HG03442 (cell line): ENCODE results near the gene RNF17.

ENCODE experiments used
- ATAC-seq: cut with Tn5 transposase; IDR thresholded peaks from one replicate; pipeline ENCODE4 v1.9.1; 2021; ENCODE audit warnings: mild to moderate bottlenecking, moderate library complexity; ENCODE audit not compliant: unreplicated experiment

Gene RNF17, protein sequence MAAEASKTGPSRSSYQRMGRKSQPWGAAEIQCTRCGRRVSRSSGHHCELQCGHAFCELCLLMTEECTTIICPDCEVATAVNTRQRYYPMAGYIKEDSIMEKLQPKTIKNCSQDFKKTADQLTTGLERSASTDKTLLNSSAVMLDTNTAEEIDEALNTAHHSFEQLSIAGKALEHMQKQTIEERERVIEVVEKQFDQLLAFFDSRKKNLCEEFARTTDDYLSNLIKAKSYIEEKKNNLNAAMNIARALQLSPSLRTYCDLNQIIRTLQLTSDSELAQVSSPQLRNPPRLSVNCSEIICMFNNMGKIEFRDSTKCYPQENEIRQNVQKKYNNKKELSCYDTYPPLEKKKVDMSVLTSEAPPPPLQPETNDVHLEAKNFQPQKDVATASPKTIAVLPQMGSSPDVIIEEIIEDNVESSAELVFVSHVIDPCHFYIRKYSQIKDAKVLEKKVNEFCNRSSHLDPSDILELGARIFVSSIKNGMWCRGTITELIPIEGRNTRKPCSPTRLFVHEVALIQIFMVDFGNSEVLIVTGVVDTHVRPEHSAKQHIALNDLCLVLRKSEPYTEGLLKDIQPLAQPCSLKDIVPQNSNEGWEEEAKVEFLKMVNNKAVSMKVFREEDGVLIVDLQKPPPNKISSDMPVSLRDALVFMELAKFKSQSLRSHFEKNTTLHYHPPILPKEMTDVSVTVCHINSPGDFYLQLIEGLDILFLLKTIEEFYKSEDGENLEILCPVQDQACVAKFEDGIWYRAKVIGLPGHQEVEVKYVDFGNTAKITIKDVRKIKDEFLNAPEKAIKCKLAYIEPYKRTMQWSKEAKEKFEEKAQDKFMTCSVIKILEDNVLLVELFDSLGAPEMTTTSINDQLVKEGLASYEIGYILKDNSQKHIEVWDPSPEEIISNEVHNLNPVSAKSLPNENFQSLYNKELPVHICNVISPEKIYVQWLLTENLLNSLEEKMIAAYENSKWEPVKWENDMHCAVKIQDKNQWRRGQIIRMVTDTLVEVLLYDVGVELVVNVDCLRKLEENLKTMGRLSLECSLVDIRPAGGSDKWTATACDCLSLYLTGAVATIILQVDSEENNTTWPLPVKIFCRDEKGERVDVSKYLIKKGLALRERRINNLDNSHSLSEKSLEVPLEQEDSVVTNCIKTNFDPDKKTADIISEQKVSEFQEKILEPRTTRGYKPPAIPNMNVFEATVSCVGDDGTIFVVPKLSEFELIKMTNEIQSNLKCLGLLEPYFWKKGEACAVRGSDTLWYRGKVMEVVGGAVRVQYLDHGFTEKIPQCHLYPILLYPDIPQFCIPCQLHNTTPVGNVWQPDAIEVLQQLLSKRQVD (N-terminal part only)

DNA sequence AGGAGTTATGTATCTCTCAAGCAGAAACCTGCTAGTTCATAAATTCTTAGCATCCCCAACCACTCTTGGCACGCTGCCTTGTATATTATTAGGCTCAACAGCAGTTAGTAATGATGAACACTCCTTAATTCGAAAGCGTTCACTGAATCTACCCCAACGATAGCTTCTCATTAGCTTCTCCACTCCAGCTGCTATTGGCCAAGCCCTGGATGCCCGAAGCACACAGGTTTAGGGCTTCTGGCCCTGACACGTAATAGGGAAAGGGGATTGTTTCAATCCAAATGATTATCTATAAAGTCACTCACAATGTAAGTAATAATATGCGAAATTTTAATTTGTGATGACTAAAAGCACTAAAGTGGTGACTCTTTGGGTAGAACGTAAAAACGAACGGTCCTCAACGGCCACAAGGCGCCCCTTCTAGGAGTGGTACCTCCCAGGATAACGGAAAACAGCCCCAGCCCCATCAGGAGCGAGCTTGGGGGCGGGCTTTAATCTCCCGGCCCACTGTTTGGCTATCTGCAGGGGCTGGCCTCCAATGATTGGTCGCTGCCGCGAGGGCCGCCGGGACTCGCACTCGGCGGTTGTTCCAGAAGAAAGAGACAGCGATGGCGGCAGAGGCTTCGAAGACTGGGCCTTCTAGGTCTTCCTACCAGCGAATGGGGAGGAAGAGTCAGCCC is at the start of gene RNF17:
Gene RNF17 (plus strand): TSS at position 574 of the 680 bp plus-strand sequence. CDS start 35 bp downstream, at position 609.
- ATAC-seq: no peak

DNA sequence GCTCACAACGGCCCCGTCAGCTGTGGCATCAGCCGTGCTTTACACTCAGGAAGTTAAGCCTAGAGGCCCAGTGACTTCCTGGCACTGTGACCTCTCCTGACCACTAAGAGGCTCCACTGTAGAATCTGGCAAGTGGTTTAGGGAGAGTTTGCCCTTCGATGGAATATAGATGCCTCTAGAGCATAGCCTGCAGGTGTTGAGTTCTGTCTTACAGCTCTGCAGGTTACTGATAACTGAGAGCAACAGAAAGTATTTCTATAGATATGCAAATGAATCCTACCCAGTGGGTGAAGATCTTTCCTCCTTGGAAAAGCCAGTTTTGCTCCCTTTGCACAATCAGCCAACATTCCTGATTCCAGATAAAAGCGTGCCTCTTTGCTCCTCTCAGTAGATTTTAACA is 48.0 kb upstream of the RNF17 start:
- ATAC-seq: no peak

DNA sequence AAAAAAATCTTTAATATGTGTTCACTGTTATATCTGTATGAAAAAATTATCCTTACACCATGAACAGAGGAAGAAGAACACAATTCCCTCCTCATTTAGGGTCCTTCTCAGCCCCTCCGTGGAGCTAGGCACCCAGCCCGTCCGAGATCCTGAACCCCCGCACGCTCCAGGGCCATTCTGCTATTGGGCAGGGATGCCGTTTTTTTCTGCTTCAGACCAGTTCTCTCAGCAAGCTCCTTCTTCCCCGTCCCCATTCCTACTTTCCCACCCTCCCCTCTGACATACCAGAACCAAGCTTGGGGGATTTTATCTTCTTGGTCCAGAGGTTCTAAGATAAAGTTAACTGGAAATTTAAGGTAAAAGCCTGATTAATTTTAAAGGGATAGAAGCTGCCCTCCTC is 47.5 kb upstream of the RNF17 start:
- ATAC-seq: no peak

DNA sequence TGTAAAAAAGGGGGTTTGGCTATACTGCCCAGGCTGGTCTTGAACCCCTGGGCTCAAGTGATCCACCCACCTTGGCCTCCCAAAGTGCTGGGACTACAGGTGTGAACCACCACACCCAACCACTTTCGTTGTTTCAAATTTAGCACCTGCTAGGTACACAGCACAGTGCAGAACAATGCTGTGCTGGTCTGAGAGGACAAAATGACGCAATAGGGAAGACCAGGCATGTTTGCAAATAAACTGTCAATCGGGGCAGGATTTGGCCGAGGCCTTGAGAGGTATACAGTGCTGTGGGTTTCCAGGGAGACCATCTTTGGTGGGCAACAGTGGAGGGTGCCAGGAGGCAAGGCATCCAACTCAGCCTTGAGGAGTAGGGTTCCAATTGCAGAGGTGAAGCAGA is 46.8 kb upstream of the RNF17 start:
- ATAC-seq: no peak

DNA sequence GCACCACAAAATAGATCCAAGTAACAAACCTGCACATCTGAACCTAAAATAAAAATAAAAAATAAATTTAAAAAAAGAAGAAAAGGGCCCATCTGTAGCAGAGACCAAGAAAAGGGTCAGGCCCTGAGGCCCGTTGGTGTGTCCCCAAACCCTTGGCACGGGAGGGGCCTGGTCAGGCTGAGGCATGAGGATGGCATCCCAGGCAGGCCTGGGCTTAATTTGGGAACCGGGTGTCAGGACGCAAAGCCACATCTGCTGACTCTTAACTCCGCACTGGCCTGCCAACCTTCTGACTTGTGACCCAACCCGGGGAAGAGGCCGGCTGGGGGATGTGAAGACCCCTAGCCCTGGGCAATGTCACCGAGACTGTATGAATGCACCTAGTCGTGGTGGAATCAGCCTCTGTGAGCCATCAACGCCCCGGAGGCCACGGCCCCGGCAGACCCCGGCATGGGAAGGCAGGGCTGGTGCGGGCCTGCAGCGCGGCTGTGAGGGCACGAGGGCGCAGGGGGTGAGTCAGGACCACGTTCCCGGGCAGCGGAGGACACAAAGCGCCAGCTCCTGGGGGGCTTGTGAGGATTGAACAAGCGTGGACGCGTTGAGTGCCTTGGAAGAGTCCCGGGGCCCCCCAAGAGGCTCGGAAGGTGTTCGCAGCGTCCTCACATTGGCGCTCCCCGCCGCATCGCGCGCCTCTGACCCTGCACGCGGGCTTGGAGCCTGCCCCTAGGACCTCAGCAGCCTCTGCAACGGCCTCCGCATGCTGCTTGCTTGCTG is 45.6 kb upstream of the RNF17 start:
- ATAC-seq: no peak

DNA sequence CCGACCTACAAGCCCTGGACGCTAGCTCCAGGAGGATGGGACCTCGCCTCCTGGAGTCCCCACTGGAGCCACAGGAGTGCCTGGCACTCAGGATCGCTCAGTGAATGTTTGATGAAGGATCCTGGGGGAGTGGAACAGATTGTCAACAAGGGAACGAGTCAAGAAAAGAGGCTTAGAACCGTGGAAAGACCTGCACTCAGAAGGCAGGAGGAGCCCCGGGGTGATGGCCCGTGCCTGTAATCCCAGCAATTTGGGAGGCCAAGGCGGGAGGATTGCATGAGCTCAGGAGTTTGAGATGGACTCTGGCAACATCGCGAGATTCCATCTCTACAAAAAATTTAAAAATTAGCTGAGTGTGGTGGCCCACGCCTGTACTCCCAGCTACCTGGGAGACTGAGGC is 44.8 kb upstream of the RNF17 start:
- no peak for ATAC-seq

DNA sequence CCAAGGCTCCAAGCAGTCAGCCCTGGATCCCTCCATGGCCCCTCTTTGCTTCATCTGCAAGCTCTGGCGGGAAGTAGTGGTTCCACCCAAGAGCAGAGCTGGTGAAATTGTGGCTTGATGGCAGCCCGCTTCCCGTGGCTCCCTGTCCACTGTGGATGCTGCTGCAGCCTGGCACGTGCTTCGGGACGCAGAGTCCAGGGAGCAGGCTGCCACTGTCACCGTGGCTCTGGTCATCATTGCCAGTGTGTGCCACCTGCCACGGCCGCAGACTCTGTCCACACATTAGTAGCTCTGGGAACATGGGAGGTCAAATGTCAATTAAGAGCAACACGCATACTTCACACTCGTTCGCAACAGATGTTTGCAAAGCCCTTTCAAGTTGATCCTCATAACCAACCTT is 40.8 kb upstream of the RNF17 start:
- ATAC-seq: no peak

DNA sequence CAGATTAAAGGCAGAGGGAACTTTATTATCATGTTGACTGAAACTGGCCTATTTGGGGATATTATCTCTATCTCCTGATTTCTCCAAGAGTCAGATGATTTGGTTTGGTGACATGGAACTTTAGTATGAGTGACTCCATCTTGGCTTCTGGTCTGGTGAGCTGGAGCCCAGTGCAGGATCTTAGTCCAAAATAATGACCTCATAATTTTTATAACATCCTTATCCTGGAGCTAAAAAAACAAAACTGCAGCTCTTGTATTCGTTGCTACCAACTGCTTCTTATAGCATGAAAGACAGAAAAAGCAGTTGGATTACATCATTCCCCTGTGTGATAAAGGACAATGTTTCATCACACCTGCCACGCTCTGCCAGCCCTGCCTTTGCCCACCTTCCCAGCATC is 39.3 kb upstream of the RNF17 start:
- ATAC-seq: no peak

DNA sequence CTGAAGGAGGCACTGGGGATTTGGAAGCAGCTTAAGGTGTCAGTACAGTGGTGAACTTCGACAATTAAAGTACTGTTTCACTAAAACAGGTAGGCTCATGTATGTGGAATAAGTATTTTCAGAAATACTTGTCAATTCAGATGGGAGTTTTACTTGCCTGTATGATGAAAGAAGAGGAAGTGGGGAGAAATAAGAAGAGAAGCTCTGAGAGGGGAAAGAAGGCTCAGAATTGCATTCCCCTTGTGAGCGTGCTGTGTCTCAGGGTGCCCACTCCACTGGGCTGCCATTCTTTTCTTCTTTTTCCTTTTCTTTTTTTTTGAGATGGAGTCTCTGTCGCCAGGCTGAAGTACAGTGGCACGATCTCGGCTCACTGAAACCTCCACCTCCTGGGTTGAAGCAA is 38.6 kb upstream of the RNF17 start:
- no peak for ATAC-seq

DNA sequence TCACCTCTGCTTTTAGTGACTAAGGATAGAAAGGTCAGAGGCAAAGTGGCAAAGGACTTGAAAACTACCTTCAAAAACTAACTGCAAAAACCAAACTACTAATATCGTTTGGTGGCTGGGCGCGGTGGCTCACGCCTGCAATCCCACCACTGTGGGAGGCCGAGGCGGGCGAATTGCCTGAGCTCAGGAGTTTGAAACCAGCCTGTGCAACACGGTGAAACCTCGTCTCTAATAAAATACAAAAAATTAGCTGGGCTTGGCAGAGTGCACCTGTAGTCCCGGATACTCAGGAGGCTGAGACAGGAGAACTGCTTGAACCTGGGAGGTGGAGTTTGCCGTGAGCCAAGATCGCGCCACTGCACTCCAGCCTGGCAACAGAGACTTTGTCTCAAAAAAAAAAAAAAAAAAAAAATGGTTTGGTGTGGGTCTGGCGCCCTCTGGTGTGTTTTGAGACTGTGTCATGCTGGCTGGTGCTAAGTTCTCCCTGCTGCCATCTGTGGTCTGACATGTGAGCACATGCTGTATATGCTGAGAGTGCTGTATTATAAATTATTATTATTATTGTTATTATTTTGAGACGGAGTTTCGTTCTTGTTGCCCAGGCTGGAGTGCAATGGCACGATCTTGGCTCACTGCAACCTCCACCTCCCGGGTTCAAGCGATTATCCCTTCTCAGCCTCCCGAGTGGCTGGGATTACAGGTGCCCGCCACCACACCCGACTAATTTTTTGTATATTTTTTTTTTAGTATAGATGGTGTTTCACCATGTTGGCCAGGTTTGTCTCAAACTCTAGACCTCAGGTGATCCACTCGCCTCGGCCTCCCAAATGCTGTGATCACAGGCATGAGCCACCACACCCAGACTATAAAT is 36.0 kb upstream of the RNF17 start:
- ATAC-seq: peak; percentile 72

DNA sequence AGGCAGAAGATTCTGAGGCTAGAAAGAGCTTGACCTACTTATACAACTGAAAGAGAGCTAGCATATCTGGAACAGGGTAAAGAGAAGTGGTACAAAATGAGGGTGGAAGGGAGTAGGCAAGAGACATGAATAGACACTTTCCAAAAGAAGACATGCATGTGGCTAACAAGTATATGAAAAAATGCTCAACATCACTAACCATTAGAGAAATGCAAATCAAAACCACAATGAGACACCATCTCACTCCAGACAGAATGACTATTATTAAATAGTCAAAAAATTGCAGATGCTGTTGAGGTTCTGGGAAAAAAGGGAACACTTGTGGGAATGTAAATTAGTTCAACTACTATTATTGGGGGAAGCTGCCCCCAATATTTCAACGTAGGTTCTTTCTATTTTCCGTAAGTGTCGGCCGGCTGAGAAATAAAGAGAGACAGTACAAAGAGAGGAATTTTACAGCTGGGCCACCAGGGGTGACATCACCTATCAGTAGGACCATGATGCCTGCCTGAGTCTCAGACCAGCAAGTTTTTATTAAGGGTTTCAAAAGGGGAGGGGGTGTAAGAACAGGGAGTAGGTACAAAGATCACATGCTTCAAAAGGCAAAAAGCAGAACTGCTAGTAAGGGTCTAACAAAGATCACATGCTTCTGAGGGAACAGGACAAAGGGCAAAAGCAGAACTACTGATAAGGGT is 32.9 kb upstream of the RNF17 start:
- peak; percentile 71 for ATAC-seq

DNA sequence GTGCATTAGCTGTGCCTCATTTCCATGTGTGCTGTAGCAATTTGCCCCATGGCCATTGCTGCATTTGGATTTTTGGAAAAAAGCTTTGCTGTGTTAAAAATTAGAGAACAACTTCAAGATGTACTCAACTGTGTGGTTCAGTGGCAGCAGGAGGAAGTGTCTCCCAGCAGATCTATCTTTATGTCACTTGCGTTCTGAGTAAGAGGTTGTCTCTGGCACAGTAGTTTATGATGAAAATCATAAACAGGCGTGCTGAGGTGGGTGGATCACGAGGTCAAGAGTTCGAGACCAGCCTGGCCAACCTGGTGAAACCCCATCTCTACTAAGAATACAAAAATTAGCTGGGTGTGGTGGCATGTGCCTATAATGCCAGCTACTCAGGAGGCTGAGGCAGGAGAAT is 29.0 kb upstream of the RNF17 start:
- ATAC-seq: no peak

DNA sequence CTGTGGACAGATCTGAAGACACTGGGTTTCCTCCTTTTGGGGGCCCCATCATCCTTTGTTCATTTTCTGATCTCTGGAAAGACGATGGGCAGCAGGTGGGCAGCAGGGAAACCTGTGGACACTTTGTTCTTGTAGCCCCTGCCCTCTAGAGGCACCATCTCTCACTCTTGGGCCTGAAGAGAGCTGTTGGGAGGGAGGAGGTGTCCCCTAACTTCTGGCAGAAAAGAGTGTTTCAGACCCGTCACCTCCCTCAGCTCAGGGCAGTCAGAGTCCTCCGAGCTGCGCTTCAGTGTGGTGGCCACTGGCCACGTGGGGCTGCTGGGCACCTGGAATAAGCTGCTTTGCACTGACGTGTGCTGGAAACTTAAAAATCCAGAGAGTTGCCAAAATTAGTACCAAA is 26.9 kb upstream of the RNF17 start:
- ATAC-seq: no peak

DNA sequence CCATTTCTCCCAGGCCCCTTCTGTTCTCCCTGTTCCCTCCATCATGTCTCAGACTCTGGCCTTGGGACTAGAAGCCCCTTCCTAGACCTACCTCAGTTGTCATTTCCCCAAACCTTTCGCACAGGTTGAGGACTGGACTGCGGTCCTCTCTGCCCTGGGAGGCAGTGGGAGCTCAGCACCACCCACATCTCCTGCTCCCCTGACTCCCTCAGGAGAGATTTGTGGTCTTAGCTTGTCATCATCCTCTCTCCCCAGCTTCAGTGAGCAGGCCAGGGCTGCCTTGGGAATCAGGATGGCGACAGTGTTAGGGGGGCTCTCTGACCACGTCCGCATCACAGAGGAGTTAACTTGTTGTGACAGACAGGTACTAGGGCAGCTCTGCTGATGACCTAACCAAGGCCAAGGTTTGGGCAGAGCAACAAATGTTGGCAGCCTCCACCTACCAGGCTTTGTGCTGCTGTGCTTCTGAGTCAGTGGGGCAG is 25.6 kb upstream of the RNF17 start:
- ATAC-seq: no peak

DNA sequence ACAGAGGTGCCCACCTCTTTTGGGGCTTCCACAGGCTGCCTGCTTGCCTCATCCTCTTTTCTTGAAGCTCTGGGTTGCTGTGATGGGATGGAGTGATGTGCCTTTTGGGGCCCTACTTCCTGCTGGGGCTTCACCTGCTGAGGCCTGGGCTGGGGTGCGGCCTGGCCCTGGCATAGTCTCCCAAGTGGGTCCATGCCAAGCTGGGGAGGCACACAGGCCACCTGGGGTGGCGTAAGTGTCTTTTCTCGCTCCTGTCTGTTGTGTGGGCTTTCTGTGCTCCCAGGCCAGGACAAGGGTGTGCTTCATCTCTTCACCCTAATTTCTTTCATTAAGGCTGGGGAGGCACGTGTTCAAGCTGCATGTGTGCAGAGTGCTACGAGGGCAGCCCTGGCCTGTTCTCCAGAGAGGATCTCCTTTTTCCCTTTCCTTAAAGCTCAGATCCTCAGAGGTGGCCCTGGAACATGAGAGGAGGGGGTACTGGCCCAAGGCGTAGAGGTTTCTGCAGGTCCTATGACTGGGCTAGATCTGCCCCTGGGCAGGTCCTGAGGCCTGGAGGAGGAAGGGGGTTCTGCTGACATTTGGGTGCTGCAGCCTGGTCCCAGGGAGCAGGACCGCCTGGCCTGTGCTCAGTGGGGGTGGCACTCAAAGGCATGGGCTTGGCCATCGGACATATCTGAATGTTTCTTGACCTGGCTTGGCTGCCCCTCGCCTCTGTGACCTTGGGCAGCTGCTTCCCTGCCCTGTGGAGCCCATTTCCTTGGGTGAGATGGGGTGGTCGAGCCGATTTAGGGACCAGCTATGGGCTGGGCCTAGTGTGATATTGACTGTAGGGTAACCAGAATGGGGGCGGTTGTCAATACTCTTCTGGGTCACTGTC is 23.7 kb upstream of the RNF17 start:
- no peak for ATAC-seq

DNA sequence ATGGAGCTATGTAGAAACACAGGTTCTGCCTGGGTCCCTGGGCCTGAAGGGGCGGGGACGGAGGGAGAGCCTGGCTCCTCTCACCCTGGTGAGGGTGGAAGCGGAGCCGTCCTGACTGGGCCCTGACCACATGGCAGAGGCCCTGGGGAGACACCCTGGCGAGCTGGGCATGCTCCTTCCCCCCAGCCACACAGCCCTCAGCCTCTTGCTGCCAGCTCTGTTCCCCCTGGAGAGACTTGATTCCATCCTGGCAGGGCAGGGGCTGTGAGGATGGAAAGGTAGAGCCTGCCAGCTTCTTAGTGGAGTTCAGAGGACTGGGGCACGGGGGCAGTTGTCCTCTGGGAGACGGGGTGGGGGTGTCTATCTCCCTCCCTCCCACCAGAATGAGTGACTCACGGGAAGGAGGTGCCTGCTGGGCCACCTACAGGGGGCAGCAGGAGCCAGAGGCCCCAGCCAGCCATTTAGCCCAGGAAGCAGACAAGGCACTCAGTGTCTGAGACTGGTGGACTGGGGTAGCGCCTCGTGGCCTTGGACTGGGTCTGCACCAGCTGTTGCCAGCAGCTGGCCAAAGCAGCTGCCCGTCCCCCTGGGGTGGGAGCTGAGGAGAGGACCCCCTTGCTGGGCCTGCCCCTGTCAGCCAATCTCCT is 22.8 kb upstream of the RNF17 start:
- no peak for ATAC-seq

DNA sequence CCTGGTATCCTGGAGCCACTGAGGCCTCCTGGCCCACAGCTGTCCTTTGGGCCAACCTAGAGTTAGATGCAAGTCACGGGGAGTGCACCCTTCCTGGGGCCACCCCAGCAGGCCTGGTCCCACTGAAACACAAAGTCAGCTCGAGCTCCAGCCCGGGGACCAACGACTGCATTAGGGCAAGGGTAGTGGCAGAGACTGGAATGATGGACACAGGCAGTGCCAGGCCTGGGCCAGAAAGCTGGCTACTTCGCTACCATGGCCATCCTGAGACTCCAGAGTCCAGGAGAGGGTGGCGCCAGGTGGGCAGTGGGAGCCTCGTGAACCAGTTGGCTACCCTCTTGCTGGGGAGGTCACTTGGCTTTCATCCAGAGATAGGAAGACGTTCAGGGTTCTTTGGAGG is 22.2 kb upstream of the RNF17 start:
- ATAC-seq: no peak
